ENCODE data around the gene FAM219A. TPM values are rescaled to one million over a fixed set of nuclear protein-coding genes. Genes with fewer than 3 reads are reported as not detected.
"Not testable (repeated sequence)": the region's sequence is repeated elsewhere in the genome, so short reads cannot be mapped to it uniquely, and the experiment has no call there.

The FAM219A gene
- total RNA-seq, 1 donor from 2014 or later, result 221 TPM

DNA sequence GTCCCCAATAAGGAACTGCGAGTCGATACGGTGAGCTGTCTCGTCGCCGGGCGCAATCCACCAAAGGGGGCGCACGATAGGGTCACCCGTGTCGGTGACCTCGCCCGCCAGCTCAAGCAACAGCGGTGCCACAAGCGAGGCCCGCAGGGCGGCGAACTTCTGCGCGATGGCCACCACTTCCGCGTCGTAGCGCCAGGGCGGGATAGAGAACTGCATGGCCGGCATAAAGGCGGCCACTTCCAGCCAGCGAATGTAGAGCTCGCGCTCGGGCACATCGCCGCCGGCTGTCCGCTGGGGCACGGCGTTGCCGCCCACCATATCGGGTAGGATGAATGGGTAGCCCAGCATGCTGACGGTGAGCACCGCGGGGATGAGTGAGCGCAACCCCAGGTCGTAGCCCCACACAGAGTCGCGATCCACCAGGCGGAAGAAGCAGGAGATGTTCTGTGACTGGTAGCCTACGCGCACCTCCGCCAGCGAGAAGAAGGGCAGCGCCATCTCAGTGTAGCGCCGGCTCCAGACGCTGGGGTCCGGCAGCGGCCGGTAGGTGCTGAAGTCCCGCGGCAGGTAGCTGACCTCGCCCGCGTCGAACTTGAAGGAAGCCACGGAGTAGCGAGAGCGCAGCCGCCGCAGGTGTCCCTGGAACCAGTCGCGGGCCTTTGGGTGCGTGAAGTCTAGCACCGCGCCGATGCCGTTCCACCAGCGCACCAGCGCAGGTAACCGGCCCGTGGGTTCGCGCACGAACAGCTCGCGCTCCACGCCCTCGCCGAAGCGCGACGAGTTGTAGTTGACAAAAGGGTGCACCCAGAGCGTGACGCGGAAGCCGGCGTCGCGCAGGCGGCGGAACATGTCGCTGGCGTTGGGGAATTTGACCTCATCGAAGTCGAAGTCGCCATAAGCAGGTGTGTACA, 87.1 kb downstream of the FAM219A start:
- DNase-seq, result no peak
- H3K27me3 Mint-ChIP-seq (ENCODE audit: unreplicated experiment), result peaks cover 14% of the 10 kb centered on the region
- no peak overlapping the region for H3K27ac Mint-ChIP-seq (ENCODE audit: unreplicated experiment)
- H3K4me1 Mint-ChIP-seq (ENCODE audit: low read depth, unreplicated experiment), result peaks cover 12% of the 10 kb centered on the region
- no peak for TF ChIP-seq CTCF (IDR thresholded peaks at IDR 0.05; ENCODE audit: partially characterized antibody, unreplicated experiment)
- no peak overlapping the region for H3K4me3 Mint-ChIP-seq (ENCODE audit: unreplicated experiment)
- peaks cover 32% of the 10 kb centered on the region for H3K36me3 Mint-ChIP-seq (ENCODE audit: unreplicated experiment)
- peaks cover 12% of the 10 kb centered on the region for H3K9me3 Mint-ChIP-seq (ENCODE audit: unreplicated experiment)

DNA sequence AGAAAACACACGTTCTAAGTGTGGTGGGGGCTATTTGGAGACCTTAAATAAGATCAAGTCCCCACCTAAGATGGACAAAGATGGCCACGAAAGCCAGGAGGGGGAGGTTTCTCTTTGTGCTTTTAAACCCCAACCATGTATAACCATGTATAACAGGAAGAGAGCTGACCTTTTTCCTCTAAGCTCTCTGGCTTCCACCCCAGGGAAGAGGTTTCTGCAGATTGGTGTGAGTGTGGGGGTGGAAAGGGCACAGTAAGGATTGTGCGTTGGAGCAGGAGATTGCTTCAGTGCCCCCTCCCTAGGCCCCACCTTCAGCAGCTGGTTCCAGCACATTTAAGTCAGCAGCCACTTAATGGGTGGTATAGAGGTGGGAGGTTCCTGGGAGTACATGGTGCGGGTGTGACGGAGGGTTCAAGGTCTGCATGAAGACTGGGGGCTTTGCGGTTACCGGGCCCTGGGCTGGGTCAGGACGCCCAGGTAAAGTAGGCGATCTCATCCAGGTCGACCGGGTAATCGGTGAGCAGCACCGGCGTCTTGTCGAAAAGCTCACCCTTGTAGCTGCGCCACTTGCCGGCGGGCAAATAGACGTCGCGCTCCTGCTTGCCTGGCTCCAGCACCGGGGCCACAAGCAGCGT, 87.9 kb downstream of the FAM219A start:
- TF ChIP-seq CTCF (IDR thresholded peaks at IDR 0.05; ENCODE audit: partially characterized antibody, unreplicated experiment), result no peak
- peaks cover 12% of the 10 kb centered on the region for H3K9me3 Mint-ChIP-seq (ENCODE audit: unreplicated experiment)
- H3K27me3 Mint-ChIP-seq (ENCODE audit: unreplicated experiment), result peaks cover 14% of the 10 kb centered on the region
- no peak for DNase-seq
- H3K4me3 Mint-ChIP-seq (ENCODE audit: unreplicated experiment), result no peak overlapping the region
- peaks cover 7% of the 10 kb centered on the region for H3K4me1 Mint-ChIP-seq (ENCODE audit: low read depth, unreplicated experiment)
- no peak overlapping the region for H3K27ac Mint-ChIP-seq (ENCODE audit: unreplicated experiment)
- H3K36me3 Mint-ChIP-seq (ENCODE audit: unreplicated experiment), result peaks cover 32% of the 10 kb centered on the region

DNA sequence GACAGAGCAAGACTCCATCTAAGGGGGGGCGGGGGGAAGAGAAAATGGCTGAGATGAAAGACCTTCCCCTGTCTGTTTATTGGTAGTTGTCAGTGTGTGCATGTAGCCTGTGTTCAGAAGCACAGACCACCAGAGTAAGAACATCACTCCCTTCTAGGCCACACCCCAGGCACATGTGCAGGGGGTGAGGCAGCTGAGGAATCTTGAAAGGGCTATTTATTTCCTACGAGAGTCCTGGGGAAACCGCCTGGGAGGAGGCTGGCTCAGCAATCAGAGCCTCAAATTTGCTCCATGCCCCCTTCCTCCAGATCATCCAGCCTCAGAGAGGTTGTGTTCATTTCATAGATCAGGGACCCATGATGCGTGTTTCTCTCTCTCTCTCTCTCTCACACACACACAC, 88.7 kb downstream of the FAM219A start:
- no peak overlapping the region for H3K4me3 Mint-ChIP-seq (ENCODE audit: unreplicated experiment)

DNA sequence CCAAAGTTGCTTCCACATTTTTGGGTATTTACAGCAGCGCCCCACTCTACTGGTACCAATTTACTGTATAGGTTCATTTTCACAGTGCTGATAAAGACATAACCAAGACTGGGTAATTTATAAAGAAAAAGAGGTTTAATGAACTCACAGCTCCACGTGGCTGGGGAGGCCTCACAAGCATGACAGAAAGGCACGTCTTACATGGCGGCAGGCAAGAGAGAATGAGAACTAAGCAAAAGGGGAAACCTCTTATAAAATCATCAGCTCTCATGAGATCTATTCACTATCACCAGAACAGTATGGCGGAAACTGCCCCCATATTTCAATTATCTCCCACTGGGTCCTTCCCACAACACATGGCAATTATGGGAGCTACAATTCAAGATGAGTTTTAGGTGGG, 89.6 kb downstream of the FAM219A start:
- not testable (repeated sequence) for H3K27me3 Mint-ChIP-seq (ENCODE audit: unreplicated experiment); H3K4me3 Mint-ChIP-seq (ENCODE audit: unreplicated experiment); H3K27ac Mint-ChIP-seq (ENCODE audit: unreplicated experiment); H3K4me1 Mint-ChIP-seq (ENCODE audit: low read depth, unreplicated experiment); DNase-seq; H3K9me3 Mint-ChIP-seq (ENCODE audit: unreplicated experiment)
- H3K36me3 Mint-ChIP-seq (ENCODE audit: unreplicated experiment), result peaks cover 26% of the 10 kb centered on the region

More for the DNA sequence above, 88.7 kb downstream of the FAM219A start:
- DNase-seq, result no peak
- H3K4me1 Mint-ChIP-seq (ENCODE audit: low read depth, unreplicated experiment), result no peaks in the 10 kb centered on the region
- H3K36me3 Mint-ChIP-seq (ENCODE audit: unreplicated experiment), result peaks cover 32% of the 10 kb centered on the region
- H3K27ac Mint-ChIP-seq (ENCODE audit: unreplicated experiment), result no peak overlapping the region
- TF ChIP-seq CTCF (IDR thresholded peaks at IDR 0.05; ENCODE audit: partially characterized antibody, unreplicated experiment), result no peak
- peaks cover 8% of the 10 kb centered on the region for H3K9me3 Mint-ChIP-seq (ENCODE audit: unreplicated experiment)
- peaks cover 8% of the 10 kb centered on the region for H3K27me3 Mint-ChIP-seq (ENCODE audit: unreplicated experiment)

GRCh38 chr9:34367751-34368410, 90.5 kb downstream of the FAM219A start:
- not testable (repeated sequence) for H3K4me3 Mint-ChIP-seq (ENCODE audit: unreplicated experiment); H3K27ac Mint-ChIP-seq (ENCODE audit: unreplicated experiment); H3K27me3 Mint-ChIP-seq (ENCODE audit: unreplicated experiment); DNase-seq; H3K4me1 Mint-ChIP-seq (ENCODE audit: low read depth, unreplicated experiment); H3K9me3 Mint-ChIP-seq (ENCODE audit: unreplicated experiment)
- peaks cover 26% of the 10 kb centered on the region for H3K36me3 Mint-ChIP-seq (ENCODE audit: unreplicated experiment)
